ENCODE measurements around the gene C1QC.

DNA sequence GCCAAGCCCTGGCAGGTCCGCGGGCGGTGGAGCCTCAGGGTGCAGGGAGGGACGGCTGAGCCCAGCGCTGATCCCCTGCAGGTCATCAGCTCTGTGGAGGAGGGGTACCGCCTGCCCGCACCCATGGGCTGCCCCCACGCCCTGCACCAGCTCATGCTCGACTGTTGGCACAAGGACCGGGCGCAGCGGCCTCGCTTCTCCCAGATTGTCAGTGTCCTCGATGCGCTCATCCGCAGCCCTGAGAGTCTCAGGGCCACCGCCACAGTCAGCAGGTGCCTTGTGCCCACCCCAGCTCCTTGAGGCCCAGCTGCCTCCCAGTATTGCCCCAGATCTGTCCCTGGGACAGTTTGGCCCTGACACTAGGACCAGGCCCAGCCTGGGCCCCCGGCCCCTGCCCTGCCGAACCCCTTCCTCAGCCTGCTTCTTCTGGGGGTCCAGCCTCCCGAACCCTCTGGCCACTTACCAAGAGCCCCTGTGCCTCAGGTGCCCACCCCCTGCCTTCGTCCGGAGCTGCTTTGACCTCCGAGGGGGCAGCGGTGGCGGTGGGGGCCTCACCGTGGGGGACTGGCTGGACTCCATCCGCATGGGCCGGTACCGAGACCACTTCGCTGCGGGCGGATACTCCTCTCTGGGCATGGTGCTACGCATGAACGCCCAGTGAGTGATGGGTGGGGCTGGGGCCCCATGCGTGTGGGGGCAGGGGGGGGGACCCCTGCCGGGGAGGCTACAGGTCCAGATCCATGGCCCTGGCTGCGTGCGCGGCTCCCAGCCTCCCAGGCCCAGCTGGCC is 42.4 kb upstream of the C1QC start:
- no peak for TF ChIP-seq POLR2AphosphoS5 (IDR thresholded peaks at IDR 0.05; ENCODE audit: borderline replicate concordance, low read depth, low read length)
- no peak for TF ChIP-seq EZH2 (IDR thresholded peaks at IDR 0.05)
- TF ChIP-seq FOXP2 (optimal IDR thresholded peaks at IDR 0.05; ENCODE audit: control extremely low read depth, extremely low read length, insufficient read depth), result no peak

All from SK-N-MC (cell line).